NCI-H69 (cell line): Measurements from ENCODE around the gene MRPL47.
"Not testable (repeated sequence)": the region's sequence is repeated elsewhere in the genome, so short reads cannot be mapped to it uniquely, and the experiment has no call there.

Source experiments
- DNase-seq: peaks from one replicate; lab custom pipeline; 2025; lab: John Stamatoyannopoulos, UW

MRPL47 gene

DNA sequence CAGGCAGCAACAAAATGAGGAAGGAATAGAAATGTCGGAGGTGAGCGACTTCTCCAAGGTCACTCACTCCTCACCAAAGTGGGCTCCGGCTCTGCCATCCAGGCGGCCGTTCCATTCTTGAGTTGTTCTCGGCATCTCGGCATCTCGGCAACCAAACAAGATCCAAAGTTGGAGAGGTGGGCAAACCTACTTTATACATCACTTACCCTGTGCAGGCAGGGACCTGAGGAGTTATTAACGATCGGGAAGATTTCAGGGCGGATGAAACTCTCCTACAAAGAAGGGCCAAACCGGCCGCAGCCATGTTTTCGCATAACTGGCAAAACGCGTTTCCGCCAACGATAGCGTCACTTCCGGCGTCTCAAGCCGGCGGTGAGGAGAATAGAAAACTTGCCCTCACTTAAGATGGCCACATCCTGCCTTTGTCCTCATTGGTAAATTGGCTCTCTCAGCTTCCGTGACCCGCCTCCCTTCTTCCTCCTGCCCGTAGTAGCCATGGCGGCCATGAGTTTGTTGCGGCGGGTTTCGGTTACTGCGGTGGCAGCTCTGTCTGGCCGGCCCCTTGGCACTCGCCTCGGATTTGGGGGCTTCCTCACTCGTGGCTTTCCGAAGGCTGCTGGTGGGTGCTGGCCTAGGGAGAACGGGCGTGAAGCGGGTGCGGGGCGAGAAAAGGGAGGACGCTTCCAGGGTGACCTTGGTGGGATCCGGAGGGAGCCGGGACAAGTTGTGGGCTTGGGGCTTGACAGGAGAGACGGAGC is at the start of gene MRPL47, which contains the start of gene NDUFB5:
TSS of gene MRPL47 (minus strand) at position 318 of the 758 bp plus-strand sequence. CDS start at position 304, 14 bp downstream.
TSS of gene NDUFB5 (plus strand) at position 474 of the 758 bp plus-strand sequence. CDS start at position 496, 22 bp downstream.
- peak; percentile 99 for DNase-seq

DNA sequence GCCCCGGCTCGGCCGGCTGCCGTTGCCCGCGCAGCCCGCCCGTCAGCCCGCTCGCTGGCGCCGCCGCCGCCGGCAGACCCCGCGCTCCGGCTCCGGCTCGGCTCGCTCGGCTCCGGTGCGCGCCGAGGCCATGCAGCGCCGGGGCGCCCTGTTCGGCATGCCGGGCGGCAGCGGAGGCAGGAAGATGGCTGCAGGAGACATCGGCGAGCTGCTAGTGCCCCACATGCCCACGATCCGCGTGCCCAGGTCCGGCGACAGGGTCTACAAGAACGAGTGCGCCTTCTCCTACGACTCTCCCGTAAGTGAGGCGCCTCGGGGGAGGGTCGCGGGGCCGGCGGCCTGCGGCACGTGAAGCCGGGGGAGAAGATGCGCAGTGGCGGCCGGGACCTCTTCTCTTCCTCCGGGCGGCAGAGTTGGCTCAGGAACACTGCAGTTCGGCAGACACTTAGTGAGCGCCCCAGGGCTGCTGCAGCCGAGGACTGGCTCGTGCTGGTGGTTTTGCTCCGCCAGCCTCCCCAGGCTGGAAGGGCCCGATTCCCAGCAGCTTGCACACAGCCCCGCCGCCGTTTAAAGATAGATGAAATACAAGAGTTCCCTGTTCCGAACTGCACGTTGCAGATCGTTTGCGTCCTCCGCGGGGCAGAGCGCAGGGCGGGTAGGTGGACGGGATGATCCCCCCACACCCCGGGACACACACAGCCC is 48.8 kb upstream of the MRPL47 start:
- peak; percentile 87 for DNase-seq

DNA sequence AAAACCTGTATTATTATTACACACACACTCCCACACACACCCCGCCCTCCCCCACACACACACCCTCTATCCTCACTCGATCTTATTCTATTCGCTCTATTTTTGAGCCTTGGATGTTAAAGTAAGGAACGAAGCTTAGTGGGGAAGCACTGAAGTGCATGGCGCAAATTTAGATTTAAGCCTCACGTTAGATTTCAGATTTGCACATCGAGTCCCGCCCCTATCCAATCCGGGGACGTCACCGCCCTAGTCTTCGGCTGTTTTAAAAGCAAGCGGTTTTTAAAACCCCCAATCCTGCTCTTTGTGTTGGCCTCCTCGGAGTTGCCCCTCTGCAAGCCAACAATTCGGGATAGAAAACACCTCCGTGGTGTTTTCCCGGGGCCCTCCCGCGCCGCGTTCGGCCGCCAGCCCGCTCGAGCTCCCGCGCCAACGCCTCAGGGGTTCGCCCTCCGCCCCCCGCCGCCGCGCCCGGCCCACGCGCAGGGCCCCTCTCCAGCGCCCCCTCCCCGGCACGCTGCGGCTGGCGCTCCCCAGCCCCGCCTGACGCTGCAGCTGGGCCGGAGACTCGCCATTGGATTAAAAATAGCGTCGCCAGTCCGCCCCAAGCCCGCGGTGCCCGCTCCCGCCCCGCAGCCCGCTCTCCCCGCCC is 48.1 kb upstream of the MRPL47 start, which contains the start of gene USP13:
TSS of gene USP13 (plus strand) at position 594 of the 649 bp plus-strand sequence. CDS start 186 bp downstream, outside the sequence.
- peak; percentile 93 for DNase-seq

DNA sequence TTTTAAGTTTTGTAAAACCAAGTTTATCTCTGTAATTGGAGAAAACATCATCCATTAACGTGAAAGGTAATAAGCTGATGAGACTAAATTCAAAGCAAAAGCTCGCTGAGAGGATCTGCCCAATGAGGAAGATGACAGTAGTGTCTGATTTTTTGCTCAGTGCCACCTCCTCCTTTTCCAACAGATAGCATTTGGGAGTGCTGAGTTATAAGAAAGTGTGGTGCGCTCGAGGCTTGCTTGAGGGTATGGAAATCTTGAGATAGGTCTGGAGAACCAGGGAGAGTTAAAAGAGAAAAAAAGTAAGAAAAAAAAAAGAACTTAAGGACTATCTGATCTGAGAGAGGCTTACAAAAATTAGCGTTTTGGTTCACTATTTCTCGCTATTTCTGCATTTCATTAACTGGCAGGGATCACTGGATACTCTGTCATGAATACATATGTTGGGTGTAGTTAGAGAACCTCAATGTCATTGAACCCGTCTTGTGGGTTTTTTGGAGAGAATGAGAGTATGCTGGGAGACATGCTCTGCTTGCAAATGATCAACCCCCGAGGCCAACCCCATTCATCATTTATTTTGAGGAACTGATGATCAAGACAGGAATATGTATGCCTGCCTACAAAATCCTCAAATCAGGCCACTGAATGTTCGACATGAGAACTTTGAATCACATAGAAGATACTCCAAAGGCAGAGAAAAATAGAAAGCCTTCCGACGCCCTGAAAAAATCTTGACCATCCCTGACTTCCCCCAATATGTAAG is 47.4 kb upstream of the MRPL47 start:
- peak; percentile 38 for DNase-seq

- no peak for DNase-seq
Measured at GRCh38 chr3:179646177-179646576, 41.7 kb upstream of the MRPL47 start.

DNA sequence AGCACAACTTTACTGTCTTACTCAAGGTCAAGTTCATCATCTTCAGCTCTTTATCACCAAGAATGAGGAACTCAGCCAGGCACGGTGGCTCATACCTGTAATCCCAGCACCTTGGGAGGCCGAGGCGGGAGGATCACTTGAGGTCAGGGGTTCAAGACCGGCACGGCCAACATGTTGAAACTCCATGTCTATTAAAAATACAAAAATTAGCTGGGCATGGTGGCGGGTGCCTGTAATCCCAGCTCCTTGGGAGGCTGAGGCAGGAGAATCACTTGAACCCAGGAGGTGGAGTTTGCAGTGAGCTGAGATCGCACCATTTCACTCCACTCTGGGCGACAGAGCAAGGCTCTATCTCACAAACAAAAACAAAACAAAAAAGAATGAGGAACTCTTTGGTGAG is 39.4 kb upstream of the MRPL47 start:
- DNase-seq = not testable (repeated sequence)

- no peak for DNase-seq
Measured at GRCh38 chr3:179642871-179643270, 38.4 kb upstream of the MRPL47 start.

GRCh38 chr3:179640469-179640868 is 36.0 kb upstream of the MRPL47 start:
- DNase-seq = no peak

DNA sequence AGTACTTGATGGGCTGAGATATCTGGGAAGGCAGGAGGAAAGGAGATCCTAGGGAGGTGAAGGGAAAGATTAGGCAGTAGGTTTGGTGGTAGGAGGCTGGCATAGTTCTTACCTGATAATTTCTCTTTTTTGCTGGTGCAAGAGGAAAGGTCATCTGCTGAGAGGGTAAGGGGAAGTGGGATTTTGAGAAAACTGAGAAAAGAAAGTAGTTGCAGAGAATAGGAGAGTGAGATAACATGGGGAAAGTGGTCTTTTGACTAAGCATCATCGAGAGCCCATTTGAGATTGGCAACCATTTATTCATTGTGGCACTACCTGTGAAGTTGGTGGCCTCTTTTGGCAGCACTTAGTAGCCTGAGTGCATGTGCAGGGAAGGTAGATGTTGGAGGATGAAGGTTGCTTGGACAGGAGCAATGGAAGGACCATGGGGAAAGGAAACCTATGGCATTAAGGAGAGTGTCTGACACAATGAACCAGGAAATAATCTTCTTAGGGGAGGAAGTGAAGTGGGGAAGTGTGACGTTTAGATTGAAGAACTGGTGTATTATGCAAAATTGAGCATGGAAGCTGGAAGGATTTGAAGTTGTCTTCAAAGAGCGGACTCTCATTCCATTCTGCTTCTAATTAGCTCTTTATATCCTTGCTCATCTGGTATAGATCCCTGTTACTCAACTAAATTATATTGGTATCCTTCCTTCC is 26.5 kb upstream of the MRPL47 start:
- no peak for DNase-seq

- no peak for DNase-seq
Measured at GRCh38 chr3:179624451-179624850, 20.0 kb upstream of the MRPL47 start.

DNA sequence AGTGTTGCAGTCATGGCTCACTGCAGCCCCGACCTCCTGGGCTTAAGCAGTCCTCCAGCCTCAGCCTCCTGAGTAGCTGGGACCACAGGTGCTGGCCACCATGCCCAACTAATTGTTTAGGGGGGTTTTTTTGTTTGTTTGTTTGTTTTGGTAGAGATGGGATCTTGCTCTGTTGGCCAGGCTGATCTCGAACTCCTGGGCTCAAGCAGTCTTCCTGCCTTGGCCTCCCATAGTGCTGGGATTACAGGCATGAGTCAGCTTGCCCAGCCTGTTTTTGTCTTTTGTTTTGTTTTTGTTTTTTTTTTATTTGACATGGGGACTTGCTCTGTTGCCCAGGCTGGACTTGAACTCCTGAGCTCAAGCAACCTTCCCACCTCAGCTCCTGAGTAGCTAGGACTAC is 17.6 kb upstream of the MRPL47 start:
- no peak for DNase-seq

DNA sequence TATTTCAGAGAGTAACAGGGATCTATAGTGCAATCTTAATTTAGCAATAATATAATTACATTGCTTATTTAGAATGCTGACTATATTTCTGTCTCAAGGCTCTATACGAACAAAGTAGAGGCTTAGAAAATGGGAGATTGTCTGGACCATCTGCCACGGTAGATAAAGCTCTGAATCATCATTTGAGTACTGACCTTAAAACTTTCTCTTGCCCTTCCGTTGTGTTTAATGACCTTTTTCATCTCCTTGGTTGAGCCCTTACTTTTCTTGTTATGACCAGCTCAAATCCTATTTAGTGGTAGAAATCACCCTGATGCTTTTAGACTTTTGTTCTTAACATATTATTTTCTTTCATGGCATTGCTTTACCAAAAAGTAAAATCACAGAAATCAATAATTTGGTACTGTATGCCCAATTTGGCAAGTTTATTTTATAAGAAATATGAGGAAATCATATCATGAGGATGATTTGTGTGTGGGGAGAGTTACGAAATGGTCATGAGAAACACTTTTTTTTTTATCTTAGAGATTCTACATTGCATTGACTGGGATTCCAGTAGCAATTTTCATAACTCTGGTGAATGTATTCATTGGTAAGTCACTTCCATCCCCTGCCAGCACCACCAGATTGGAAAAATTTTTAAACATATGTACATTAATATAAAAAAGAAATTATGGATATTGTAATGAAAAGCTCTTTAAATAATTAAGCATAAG is 11.2 kb upstream of the MRPL47 start:
- no peak for DNase-seq

DNA sequence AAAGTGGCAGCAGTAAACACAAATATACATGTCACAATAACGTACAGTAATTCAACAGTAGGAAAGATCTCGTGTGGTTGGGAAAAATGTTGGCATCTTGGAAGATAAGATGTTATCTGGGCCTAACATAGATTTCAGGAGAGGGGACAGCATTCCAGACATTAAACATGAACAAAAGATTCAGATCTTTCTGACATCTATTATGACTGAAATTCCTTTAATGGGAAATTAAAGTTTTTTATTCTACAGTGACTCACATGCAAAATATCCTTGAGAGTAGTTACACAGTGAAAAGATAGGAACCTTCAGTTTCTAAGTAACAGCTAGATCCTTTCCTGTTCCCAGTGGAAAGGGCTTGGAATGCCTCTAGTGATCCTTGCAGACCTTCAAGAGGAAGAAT is 9.4 kb upstream of the MRPL47 start:
- DNase-seq = no peak

DNA sequence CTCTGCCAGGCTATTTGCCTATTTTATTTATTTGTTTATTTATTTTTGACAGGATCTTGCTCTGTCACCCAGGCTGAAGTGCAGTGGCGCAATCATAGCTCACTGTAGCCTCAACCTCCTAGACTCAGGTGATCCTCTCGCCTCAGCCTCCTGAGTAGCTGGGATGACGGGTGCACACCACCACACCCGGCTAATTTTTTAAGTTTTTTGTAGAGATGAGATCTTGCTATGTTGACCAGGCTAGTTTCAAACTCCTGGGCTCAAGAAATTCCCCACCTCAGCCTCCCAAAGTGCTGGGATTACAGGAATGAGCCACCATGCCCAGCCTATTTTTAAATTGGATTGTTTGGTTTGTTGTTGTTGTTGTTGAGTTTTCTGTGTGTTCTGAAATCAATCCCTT is 5.6 kb upstream of the MRPL47 start:
- DNase-seq = no peak

DNA sequence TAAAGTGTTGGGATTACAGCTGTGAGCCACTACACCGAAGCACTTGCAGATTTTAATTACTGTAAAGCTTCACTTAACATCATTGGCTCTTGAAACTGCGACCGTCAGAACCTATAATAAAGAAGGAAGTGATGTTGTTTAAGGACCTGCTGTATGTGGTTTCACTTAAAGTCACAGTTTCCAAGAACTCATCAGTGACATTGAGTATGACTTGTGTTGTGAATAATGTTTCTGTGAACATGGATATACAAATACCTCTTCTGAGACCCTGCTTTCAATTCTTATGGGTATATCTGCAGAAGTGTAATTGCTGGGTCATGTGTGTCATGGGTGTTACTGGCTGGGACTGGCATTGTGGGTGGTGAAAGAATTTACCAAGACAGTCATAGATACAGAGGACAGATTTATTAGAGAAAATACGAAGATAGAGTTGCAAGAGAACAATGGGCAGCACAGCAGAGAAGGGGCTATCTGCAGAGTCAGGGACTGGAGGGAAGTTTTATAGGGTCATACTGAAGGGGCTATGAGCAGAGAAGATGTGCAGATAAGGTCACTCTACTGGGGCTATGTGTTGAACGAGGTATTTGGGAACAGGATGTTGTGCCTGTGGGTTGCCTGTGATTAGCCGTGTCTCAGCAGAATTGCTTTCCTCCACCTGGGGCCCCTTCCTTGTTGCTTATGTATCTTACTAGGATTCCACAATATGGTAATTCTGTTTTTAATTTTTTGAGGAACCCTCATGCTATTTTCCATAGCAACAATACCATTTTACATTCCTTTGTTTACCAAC is 4.7 kb upstream of the MRPL47 start:
- no peak for DNase-seq

- DNase-seq = no peak
Measured at GRCh38 chr3:179606534-179607085, 2.2 kb upstream of the MRPL47 start.

- no peak for DNase-seq
Measured at GRCh38 chr3:179603831-179604230, 607 bp downstream of the MRPL47 start.

DNA sequence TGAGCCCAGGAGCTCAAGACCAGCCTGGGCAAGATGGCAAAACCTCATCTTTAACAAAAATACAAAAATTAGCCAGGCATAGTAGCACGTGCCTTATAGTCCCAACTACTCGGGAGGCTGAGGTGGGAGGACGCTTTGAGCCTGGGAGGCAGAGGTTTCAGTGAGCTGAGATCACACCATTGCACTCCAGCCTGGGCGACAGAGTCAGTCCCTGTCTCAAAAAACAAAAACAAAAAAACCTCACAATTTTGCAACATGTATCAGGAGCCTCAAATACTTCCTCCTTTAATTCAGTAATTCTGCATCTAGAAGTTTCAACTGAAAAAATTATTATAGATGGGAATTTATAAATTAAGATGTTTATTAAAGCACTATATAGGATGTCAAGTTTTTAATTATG is 1.1 kb downstream of the MRPL47 start:
- no peak for DNase-seq

GRCh38 chr3:179599531-179599930 is 4.9 kb downstream of the MRPL47 start:
- DNase-seq = no peak

DNA sequence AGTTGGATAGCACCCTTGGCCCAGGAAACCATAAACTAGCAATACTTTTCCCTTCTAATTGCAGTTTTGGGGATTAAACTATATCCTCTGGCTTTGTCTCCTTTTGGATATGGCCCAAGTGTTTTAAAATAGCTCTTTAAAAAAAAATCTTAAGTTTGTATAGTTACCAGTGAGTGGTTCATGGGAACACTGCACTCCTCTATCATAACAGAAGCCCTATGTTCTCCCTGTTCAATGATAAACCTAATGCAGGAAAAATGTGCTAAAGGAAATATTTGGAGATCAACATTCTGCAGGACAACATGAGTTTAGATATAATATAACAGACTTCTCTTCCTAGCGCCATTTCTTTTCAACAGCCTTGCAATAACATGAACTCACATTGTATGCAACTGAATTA is 13.1 kb downstream of the MRPL47 start:
- no peak for DNase-seq
